Right renal pelvis (tissue), 4 donors: ENCODE measurements around the gene USP48. TPM values are rescaled to one million over a fixed set of nuclear protein-coding genes. Genes with fewer than 3 reads are reported as not detected.
"Not testable (repeated sequence)": the region's sequence is repeated elsewhere in the genome, so short reads cannot be mapped to it uniquely, and the experiment has no call there.

Experiments used
- DNase-seq, 4 donors: peaks; one replicate each; pipeline ENCODE4 v3.0.0-alpha.2; 2013; ENCODE audit warnings: low read depth in 4 of 4, low spot score in 3 of 4, missing footprints in 1 of 4
- polyA plus RNA-seq, 4 donors: library from polyadenylated mRNA; unstranded; fragments of 120-200 nt; gene quantifications; one replicate each; pipeline ENCODE4 v1.2.1, GENCODE V29; 2013; ENCODE audit not compliant: insufficient read length in 4 of 4

Gene USP48
- polyA plus RNA-seq, 4 donors = 58.9 to 71.7 (median 65.9) TPM

DNA sequence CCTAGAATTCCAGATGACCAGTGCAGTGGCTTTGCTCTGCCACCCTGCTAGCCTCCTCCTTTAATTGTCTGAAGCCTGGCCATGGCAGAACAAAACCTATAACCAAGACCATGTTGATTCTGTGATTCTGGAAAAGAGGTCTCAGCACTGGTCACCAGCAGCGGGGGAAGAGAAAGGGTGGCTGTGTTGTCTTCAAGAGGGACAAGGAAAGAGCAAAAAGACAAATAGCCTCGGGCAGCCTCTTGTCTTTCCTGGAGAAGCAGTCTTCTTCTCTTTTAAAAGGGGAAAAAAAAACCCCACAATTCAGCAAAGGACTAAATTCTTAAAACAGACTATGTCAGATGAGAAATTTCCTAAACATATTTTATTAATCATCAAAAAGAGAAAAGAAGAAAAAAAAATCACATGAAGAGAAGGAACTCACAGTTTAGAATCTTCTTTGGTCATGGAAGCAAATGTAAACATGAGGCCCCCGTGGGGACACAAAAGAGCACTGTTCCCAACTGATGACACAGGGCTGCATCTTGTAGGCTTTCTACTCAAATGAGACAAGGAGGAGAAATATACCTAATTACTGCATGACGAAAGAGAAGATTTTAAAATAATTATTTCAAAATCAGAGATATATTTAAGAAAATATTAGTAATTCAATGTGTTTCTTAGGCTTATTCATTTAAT is 77.5 kb downstream of the USP48 start:
- no peak for DNase-seq

DNA sequence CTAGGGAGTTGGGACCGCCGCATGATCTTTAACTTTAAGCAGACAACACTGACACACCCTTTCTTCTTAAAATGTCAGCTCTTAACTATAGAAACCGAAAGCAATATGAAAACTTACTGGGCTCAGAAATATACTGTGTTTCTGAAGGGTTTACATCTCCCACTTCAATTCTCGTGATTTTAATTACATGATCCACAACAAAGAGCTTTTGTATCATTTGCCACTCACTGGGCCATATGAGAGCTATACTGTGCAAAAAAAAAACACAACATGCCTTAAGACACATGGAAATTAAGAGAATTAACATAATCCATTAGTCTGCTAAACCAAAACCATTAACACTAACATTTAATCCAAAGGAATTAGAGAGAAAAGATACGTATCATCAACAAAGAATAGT is 78.8 kb downstream of the USP48 start:
- DNase-seq = no peak

DNA sequence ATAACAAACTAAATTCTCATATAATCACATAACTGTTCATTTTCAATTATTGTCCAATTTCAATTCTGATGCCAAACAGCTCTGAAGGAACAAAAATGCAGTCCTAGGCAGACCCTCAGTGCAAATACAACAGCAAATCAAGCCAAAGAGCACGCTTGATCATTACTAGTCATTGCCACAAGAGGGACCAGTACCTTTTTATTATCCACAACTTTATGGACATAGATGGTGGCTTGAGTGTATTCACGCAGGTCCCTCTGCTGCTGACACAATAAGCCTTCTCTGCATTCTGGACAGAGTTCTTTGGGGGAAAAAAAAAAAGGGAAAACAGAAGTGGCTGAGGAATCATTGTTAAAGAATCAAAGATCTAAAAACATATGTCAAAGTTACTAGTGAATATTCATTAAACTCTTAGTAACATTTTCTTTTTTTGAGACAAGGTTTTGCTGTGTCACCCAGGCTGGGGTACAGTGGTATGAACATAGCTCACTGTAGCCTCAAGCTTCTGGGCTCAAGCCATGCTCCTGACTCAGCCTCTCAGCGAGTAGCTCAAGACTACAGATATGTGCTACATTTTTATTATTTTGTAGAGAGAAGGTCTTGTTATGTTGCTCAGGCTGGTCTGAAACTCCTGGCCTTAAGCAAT is 79.5 kb downstream of the USP48 start:
- DNase-seq = peak in 2 of 4 donors; percentile 3 to 5

DNA sequence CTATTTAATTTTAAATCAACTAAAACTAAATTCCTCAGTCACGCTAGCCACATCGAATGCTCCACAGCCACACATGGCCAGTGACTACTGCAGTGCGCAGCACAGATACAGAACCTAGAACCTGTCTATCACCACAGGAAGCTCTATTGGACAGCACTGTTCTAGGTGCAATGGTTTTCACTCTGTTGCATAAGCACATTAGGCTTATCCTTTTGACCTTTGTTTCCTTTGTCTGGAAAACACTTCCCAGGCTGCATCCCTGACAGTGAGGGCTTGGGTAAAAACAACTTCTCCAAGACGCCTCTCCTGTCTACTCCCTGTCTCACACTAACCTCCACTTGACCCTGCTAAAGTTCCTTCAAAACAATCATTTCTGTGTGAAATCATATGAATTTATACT is 80.2 kb downstream of the USP48 start:
- no peak for DNase-seq

DNA sequence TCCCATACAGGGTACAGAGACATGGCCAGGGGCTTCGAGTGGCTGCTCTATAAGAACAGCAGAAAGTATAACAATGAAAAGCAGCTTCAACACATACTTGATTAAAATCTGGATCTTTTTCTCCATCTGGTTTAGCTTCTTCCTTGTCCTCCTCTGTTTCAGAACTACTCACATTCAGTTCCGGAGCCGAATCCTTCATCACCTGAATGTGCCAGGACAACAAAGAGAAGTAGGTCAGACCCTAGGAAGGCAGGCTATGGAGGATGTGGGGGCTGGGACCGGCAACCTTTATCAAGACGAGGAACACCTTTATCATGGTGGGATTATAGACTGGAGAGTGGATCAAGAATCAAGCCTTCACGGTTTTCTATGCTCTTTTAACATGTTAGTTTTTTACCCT is 81.5 kb downstream of the USP48 start:
- DNase-seq = no peak

DNA sequence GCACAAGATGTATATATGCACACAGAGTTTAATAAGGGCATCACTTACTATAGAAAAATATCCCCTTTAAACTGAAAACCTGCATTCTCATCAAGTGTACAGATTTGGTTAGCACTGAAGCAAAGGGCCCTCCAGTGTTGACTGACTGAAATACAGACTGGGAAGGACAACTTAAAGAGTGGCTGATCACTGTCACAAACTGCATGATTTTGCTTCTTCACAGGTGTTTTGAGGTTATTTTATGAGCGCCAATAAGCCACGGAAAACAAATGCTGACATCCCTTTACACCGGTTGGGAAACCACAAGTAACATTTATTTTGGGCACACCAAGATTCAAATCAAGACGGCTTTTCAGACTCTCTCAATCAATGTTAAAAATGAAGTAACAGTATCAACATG is 82.9 kb downstream of the USP48 start:
- DNase-seq = no peak

DNA sequence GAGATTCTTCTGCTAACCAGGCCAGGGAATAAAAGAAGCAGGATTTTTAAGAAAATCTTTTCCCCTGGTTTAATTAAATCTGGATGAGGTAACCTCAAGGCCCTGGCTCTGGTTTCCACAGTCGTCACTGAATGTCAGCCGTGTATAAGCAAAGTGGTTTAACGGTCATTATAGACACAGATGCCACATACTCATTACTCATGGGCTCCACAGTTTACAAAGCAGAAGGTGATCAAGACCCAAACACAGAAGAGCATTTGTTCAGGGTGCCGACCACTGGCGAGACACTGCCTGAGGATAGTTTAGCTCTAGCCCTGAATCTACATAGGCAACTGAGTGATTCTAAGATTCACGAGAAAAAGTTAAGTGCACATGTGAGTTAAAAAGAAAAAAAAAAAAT is 86.0 kb downstream of the USP48 start:
- no peak for DNase-seq

DNA sequence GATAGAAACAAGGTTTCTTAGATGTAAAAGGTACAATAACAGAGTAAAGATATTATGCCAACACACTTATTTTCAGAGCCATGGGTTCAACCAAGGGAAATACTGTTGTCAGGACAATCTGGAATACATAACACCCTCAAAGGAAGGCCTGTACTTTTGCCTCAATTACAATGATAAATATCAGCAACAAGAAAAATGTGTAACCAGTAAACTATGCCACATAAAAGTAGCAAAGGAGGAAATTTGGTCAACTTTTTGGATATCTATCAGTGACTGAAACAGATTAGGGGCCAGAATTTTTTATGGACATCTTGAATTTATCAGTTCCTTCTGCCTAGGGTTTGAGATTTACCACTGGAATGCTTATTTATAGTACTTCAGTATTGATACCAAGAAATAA is 89.2 kb downstream of the USP48 start:
- no peak for DNase-seq

DNA sequence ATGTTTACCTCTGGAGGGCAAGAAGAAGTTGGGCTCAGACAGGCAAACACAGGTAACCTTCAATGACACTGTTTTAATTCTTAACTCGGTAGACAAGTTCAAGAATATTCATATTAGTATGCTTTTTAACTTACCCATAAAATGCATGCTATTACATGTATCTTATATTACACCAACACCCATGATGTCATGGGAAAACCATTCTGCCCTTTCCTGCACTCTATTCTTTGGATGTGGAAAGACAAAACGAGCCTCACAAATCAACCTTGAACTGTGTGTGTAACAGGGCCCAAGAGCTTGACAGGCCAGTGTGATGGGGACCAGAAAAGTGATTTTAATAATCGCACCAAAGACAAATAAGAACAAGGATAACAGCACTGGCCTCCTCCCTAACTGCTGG is 91.2 kb downstream of the USP48 start:
- DNase-seq = no peak

DNA sequence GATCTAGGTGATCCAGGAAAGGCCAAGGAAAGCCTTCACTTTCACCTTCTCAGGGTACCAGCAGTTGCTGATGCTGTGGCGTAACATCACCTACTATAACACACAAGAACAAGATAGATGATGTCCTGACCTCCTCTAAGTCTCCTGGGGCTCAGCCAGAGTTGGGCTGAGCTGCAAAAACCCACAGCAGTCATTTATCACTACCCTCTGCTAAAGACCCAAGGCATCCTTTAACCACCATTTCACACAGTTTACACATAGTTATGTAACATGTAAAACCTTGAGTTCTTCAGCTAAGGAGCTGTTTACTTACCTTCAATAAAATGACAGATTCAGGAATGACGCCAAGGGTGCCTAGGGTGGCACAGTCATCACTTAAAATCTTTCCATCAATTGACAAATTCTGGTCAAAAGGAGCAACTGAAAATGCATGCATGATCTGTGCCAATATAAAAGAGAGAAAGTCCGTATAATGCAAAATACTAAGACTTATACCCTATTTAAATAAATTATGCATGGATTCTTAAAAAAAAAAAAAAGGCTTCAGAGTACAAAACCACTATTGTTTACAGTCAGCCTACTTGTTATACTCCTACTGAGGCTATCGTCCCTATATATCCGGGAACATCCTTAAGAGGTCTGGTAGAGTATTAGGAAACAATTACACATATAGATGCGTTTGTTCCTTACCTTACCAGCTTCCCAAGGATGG is 93.1 kb downstream of the USP48 start:
- no peak for DNase-seq

DNA sequence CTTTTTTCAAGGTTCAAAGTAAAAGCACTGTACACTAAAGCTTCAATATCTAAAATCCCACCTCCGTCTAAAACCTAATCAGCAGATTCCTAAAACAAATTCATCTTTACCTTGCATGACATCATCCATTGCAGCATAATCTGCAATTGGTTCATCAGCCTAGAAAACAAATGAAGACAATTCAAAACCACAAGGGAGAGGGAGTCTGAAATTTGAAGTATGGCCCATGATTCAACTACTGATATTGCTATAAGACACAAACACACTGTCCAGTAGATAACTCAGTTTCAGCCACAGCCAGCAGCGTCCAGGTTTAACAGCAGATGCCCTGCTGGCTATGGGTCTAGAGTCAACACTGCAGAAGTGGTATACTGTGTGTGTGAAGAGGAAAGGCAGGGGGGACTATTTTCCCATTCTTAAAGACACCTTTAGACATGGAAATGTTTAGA is 95.8 kb downstream of the USP48 start:
- DNase-seq = no peak

DNA sequence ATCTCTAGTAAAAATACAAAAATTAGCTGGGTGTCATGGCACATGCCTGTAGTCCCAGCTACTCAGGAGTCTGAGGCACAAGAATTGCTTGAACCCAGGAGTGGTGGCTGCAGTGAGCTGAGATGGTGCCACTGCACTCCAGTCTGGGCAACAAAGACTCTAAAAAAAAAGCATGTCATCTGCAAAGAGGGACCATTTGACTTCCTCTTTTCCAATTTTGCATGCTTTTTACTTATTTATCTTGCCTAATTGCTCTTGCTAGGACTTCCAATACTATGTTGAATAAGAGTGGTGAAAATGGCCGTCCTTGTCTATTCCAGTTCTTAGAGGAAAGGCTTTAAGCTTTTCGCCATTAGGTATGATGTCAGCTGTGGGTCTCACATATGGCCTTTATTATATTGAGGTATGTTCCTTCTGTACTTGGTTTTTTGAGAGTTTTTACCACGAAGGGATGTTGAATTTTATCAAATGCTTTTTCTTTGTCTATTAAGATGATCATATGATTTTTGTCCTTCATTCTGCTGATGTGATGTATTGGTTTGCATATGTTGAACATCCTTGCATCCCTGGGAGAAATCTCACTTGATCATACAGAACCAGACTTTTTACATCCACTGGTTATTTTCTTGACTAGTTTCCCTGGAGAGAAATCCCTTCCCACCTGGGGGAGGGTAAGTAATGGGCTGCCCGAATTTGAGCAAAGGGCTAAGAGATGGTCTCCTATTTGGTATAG is 96.8 kb downstream of the USP48 start:
- DNase-seq = no peak

DNA sequence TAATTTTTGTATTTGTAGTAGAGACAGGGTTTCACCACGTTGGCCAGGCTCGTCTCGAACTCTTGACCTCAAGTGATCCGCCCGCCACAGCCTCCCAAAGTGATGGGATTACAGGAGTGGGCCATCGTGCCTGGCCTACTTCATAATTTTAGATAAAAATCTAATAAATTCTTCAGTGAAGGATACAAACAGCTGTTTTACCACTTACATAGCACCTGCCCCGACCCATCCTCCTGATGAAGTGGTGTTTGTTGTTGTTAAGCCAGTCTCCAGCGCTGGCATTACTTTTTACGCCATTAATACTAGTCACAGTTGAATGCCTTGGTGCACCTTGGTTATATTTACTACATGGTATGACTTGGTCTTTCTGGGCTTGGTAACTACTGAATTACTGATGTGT is 101.5 kb downstream of the USP48 start:
- no peak for DNase-seq

DNA sequence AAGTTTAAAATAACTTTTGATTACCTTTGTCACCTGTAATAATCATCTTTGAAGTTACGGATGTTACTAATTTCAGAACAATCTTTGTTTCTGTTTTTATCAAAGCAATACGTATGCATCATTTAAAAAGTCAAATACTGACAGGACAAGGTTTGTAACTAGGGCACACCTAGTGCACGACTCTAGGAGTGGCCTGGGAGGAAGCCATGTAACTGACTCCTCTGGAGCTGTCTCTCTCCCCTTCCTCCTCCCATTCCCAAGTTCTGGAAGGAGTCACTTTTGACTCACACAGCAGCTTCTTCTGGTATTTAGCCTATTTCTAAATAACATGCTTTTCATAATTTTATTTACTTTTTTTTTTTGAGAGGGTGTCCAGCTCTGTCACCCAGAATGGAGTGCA is 102.0 kb downstream of the USP48 start:
- no peak for DNase-seq

DNA sequence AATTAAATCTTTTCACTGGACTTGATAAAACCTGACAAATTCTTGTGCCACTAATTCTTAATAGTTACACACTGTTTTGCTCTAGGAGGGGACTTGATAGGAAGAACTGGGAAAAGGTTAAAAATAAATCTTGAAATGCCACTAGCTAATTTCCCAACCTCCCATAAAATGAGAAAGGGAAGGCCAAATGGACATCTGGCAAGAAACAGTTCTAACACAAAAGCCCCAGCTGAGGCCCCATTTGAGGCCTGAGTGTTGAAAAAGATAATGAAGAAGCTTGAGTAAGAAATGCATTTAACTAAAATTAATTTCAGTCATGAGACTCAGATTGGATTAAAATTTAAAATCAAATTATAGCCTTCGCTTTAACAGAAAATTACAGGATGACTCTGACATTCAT is 102.6 kb downstream of the USP48 start:
- no peak for DNase-seq

DNA sequence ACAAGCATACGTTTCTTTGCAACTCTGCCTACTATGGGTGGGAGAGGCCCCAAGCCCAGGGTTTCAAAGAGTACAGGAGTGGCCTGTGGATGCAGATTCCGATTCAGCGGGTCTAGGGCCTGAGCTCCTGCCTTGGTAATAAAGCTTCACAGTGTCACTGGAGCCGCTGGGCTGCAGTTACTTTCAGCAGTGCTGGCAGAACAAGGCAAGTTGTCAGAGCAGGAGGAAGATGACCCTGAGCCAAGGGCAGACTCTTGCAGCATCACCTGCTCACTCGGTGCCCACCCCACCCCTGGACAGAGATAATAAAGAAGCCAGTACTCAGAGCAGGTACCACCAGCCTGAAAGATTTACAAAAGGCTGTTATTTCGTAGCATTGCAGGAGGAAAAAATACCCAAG is 105.8 kb downstream of the USP48 start:
- DNase-seq = no peak

DNA sequence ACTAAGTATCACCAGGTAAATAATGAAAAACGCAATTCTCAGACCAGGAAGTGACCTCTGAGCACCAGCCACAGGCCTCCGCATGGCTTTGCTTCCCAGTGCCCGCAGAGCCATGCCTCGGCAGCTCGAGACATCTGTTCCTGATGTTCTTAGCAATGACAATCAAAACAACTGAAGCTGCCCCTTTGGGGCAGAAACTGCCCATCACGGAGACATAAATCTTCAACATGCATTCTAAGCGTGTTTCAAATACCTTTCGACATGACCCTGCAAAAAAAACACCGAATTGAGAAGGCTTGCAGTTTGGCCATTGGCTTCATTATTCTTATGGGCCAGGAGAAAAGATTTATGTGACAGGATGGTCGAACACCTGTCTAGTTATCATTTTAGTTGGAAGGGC is 108.0 kb downstream of the USP48 start:
- DNase-seq = no peak

DNA sequence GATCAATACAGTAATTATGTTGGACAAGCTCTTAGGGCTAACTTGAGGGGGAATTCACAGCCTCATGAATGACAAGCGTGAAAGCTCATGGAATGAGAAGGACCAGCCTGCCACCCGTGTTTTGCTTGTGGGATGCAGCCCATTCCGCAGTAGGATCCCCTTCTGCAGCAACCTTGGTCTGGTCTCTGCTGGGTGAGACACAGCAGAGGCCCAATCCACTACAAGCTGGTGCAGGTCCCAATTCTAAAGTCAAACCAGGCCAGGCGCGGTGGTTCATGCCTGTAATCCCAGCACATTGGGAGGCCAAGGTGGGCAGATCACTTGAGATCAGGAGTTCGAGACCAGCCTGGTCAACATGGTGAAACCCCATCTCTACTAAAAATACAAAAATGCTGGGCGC is 109.1 kb downstream of the USP48 start:
- DNase-seq = not testable (repeated sequence)

DNA sequence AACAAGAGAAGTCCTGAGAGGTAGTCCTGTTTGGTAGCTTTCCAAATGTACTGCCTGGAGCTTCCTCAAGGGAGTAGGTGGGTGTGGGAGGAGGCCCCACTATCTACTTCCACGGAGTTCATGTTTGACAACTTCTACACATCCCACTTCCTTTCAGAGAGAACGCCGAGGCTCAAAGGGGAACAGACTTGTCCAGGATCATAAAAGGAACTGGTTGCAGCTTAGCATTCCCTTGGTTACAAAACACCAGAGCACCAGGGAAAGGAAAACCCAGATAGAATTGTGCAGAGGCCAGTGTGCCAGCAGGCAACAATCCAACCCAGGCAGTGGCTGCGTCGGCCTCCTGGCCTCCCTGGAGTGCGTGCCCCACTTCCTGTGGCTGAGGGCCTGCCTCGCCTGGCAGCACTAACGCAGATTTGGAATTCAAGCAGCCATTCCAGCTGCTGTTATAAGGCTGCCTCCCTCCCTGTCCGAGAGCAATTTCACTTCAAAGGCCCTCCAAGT is 109.6 kb downstream of the USP48 start:
- DNase-seq = no peak

DNA sequence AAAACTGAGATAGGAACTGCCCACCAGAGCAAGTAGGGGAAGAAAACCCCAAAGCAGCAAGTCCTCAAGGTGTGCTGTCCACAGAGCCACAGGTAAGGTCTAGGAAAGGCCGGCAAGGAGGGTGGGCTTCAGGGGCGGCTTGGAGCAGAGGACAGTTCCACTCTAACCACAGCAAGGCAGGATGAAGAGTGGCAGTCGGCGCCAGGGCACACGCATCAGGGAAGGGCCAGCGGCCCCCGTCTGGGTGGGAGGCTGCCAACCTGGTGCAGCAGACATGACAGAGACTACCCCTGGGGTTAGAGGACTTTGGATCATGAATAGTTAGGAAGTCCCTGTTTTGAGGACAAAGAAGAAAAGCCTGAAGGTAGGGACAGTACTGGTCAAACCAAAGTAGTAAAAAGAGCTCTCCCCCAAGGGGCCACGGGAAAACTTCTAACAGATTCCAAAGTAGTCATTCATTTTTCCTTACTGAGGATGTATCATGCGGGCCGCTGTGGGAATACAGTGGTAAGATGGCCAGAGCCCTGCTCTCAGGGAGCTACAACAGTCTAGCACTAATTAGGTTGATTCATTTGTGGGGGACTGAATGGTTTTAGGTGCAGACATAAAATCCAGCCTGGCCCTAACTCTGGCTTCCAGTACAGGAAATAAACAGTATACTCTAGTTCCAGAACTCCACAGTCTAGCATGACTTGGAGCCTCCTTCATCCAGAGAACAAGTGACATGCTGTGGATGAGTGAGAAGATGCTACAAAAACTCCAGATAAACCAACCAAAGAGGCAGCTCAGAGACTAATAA is 110.3 kb downstream of the USP48 start:
- DNase-seq = no peak
